HG02938 (cell line): ENCODE data around the gene SMCP.

Experiments used
- ATAC-seq: cut with Tn5 transposase; IDR thresholded peaks from one replicate; pipeline ENCODE4 v1.9.1; 2021; ENCODE audit warnings: mild to moderate bottlenecking, moderate library complexity; ENCODE audit not compliant: unreplicated experiment

The SMCP gene

GRCh38 chr1:152878042-152878441 lies at the start of gene SMCP:
SMCP (plus strand) TSS chr1:152878322; CDS start chr1:152884423, 6,101 bp downstream.
- ATAC-seq: no peak

- no peak for ATAC-seq
These were observed 41.3 kb upstream of the SMCP start for GRCh38 chr1:152836870-152837269.

- ATAC-seq: no peak
These were observed 35.6 kb upstream of the SMCP start, which contains the start of gene LCE6A for GRCh38 chr1:152842556-152842955. LCE6A (plus strand) TSS chr1:152842856; CDS start chr1:152843521, 665 bp downstream.

- no peak for ATAC-seq
These were observed 22.5 kb upstream of the SMCP start for GRCh38 chr1:152855661-152856060.

DNA sequence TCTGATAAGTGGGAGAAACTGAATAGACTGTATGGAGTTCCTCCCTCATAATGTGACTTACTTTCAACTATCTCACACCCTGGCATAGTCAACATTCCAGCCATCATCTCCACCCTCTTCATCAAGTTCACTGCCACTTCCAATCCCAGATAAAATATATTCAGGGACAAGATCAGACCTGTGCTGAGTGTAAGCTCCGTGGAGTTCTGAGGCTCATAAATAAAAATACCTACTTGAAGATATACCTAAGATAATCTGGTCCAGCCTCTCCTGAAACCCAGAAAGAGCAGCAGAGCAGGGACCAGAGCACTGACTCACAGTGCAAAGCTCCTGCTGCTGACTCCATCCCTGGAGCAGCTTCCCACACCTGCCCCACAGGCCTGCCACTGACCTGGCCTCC lies 20.1 kb upstream of the SMCP start:
- ATAC-seq: no peak

DNA sequence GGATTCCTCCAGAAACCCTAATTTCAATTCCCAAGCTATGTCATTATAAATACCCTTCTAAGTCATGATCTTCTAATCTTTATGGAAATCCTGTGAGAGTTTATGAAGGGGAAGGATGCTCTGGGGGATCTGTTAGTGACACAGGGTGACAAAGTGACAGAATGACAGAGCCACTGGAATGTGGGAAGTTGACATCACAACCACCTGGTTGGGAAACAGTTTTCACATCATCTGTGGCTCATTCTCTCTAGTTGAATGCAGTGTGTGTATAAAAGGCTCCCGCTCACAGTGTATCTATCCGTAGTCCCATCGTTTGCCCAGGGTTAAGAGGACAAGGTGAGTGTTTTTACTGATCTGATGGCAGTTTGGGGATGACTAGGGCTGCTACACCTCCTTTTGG lies 18.4 kb upstream of the SMCP start, which contains the start of gene LCE7A:
TSS of gene LCE7A (plus strand) at position 301 of the 400 bp plus-strand sequence. CDS start 702 bp downstream, outside the sequence.
- no peak for ATAC-seq

DNA sequence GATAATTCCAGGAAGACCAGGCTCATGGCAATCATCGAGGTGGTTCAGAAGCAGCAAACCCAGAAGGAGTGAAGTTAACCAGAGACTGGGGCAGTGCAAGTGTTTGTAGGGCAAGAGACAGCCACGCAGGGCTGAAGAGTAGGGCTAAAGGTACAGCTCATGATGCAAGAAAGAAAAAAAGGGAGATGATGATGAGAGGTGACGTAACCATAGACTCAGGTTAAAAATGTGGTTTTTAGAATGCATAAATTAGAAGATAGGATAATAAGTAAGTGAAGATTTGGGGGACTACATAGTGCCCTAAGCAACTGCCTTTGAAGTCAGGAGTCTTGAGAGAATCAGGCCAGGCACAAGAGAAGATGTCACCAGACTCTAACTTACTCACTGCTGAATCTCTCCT lies 18.0 kb upstream of the SMCP start:
- no peak for ATAC-seq

DNA sequence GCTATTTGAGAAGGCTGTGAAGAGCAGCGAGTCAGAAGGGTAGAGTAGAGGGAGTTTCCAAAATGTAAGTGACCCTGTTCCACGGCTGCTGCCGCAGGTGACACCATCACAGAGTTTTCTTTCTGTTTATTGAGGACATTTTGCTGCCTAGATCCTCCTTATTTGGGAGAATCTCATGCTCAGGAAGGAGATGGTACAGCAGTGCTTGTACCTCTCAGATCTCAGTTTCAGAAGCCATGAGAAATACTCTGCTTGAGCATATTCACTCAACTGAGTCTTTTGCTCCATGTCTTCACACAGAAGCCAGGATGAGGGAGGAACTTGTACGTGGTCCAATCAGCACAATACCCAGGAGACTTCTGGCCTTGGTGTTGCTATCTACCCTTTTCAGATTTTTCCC lies 16.7 kb upstream of the SMCP start:
- ATAC-seq: no peak

DNA sequence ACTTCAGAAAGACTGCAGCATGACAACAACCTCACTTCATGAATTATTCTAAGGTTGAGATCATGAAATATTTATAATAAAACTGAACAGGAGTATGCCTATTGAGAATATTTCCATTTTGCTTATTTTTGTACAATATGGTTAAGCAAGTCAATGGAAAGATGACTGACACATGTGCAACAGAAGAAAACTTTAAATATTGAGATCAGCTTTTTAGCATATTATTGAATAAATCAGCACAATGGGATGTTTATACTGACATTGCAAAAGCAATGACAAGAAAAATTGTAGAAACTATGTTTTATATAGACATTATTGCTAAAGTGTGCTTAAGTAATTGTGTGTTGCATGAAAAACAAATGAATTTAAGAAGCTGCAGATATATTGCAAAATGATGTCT lies 13.7 kb upstream of the SMCP start:
- ATAC-seq: no peak

- no peak for ATAC-seq
These were observed 11.8 kb upstream of the SMCP start for GRCh38 chr1:152866321-152866720.

DNA sequence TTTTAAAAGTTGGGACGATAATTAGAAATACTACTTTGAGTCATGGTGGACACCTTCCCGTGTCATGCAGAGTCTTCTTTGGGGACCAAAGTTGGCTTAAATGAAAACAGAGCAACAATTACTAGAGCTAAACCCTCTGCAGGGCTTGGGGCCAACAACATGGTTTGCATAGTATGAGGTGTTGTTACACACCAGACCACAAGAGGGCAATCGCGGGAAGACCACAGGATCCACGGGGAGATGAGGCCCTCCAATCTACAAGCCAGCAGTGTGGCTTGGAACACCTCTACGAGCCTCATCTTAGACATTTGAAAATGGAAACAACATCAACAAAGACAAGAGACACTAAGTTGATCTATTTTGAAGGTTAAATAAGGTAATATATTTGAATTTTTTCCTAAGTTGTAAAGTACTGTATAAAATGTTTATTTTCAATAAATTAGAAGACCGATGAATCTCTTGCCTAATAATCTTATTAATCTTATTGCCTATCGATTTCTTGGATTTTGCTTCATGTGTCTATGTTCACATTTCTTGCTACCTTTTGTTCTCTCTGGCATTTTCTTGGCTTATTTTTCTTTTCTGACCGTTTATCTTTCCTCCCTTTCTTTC lies 8.2 kb upstream of the SMCP start:
- ATAC-seq: peak; percentile 65

- ATAC-seq: no peak
These were observed 7.0 kb upstream of the SMCP start for GRCh38 chr1:152870831-152871730.

GRCh38 chr1:152871731-152872126 lies 6.4 kb upstream of the SMCP start:
- ATAC-seq: no peak

- ATAC-seq: no peak
These were observed 4.6 kb upstream of the SMCP start for GRCh38 chr1:152873495-152873894.

DNA sequence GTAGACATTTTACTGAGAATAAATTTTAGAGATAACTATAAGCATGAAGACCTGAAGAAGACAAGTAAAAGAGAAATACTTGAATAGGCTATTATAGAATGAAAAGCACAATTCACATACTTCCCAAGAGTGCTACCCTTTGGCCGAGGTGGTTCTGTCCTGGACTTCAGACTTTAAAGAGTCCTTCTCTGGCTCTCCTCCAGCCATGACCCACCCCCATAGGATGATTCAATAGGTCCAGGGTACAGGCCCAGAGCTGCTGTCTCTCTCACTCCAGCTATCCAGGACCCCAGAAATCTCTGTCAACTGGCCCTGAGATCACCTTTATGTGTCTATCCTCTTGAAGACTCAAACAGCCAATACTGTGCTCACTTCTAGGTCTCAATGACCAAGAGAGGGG lies 1.3 kb upstream of the SMCP start:
- no peak for ATAC-seq

GRCh38 chr1:152879559-152880198 lies 1.6 kb downstream of the SMCP start:
- ATAC-seq: no peak

DNA sequence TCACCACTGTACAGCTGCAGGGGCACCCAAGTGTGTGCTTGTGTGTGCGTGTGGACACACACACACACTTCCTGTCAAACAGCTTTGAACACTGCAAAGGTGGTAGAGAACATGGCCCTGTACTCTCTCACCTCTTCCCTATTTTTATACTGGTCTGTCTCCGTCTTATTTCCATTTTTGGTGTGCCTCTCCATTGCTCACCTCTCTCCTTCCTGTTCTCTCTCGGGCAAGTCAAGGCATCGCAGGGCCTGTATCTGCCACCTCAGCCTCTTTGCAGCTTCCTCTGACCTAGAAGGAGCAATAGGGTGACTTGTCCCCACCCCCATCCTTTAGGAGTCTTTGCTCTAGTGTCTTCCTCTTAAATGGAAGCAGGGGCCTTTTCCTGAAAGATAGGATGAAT lies 2.2 kb downstream of the SMCP start:
- ATAC-seq: no peak

- no peak for ATAC-seq
These were observed 2.8 kb downstream of the SMCP start for GRCh38 chr1:152880907-152881306.

DNA sequence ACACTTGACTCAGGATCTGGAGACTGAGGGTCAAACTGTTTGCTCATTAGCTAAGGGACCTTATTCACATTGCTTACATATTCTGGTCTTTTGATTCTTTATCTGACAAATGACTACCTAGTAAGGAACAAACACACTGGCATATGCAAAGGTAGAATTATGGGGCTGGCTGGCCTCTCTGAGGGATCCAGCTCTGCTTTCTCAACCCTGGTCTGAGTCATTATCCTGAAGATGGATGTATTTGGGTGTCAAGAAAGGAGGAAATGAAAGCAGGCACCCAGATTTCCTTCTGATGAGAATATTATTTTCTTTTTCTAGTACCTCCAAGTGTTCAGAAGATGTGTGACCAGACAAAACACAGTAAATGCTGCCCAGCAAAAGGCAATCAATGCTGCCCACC lies 6.0 kb downstream of the SMCP start:
- no peak for ATAC-seq

DNA sequence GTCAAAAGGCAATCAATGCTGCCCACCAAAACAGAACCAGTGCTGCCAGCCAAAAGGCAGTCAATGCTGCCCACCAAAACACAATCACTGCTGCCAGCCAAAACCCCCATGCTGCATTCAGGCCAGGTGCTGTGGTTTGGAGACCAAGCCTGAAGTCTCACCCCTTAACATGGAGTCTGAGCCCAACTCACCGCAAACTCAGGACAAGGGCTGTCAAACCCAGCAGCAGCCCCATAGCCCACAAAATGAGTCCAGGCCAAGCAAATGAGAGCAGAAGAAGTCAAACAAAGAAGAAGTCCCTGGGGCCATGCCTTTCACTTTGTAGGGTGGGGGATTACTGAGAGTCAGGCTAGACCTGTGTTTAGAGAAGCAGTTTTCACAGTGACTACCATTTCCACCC lies 6.4 kb downstream of the SMCP start:
- no peak for ATAC-seq

GRCh38 chr1:152884966-152885624 lies 7.0 kb downstream of the SMCP start:
- no peak for ATAC-seq
